Measurements from ENCODE around the gene POLN. TPM values are rescaled to one million over a fixed set of nuclear protein-coding genes. Genes with fewer than 3 reads are reported as not detected.
"Not testable (repeated sequence)": the region's sequence is repeated elsewhere in the genome, so short reads cannot be mapped to it uniquely, and the experiment has no call there.

The POLN gene
- polyA plus RNA-seq, 2 of the 4 experiments (the other 2 are of a cell fraction), result 2.4 to 2.9 TPM

DNA sequence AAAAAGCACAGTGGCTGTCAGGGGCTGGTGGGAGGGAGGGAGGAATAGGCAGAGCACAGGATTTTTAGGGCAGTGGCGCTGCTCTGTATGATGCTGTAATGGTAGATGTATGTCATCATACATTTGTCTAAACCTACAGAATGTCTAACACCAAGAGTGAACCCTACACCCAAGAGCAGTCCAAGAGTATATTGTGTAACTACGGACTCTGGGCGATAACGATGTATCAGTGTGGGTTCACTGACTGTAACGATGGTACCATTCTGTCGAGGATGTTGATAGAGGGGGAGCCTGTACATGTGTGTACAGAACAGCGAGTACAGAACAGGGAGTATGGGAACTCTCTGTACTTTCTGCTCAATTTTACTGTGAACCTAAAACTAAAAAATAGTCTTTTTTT lies 76.5 kb downstream of the POLN start (continued):
- TF ChIP-seq, protein P1, sequence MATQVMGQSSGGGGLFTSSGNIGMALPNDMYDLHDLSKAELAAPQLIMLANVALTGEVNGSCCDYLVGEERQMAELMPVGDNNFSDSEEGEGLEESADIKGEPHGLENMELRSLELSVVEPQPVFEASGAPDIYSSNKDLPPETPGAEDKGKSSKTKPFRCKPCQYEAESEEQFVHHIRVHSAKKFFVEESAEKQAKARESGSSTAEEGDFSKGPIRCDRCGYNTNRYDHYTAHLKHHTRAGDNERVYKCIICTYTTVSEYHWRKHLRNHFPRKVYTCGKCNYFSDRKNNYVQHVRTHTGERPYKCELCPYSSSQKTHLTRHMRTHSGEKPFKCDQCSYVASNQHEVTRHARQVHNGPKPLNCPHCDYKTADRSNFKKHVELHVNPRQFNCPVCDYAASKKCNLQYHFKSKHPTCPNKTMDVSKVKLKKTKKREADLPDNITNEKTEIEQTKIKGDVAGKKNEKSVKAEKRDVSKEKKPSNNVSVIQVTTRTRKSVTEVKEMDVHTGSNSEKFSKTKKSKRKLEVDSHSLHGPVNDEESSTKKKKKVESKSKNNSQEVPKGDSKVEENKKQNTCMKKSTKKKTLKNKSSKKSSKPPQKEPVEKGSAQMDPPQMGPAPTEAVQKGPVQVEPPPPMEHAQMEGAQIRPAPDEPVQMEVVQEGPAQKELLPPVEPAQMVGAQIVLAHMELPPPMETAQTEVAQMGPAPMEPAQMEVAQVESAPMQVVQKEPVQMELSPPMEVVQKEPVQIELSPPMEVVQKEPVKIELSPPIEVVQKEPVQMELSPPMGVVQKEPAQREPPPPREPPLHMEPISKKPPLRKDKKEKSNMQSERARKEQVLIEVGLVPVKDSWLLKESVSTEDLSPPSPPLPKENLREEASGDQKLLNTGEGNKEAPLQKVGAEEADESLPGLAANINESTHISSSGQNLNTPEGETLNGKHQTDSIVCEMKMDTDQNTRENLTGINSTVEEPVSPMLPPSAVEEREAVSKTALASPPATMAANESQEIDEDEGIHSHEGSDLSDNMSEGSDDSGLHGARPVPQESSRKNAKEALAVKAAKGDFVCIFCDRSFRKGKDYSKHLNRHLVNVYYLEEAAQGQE (IDR thresholded peaks at IDR 0.05), result no peak

DNA sequence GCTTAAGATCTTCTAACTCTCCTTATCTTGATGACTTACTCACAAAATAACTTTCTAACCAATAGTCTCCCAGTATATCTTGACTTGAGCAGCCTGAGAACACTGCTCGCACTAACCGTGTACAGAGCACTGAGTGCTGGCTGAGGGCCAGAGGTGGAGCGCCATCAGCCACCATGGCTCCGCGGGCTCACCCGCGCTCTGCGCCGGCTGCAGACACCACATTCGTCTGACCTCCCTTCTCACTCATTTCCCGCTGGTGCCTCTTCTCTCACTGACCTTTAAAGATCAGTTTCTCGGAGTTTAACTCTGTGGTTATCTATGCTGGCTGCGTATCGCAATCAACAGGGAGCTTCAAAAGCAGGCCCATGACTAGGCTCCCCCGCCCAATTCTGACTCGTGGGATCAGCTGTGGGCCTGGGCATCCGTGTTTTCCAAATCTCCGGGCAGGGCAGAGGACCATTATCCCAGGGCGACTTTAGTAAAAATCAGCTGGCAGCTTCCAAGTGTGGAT lies 78.6 kb downstream of the POLN start:
- POLR2A ChIA-PET, result no interaction called here
- TF ChIP-seq KDM5A (IDR thresholded peaks at IDR 0.05) (no peak), RFX5 (IDR thresholded peaks at IDR 0.05) (no peak), ZSCAN20 (CRISPR knock-in tag; IDR thresholded peaks at IDR 0.05) (no peak), ESRRA (IDR thresholded peaks at IDR 0.05; ENCODE audit: borderline replicate concordance, low read length) (no peak), FOXS1 (CRISPR knock-in tag; IDR thresholded peaks at IDR 0.05) (no peak), CHD2 (IDR thresholded peaks at IDR 0.05; ENCODE audit: low read length, partially characterized antibody) (no peak), ZNF302 (CRISPR knock-in tag; IDR thresholded peaks at IDR 0.05) (no peak), CHD4 (IDR thresholded peaks at IDR 0.05; ENCODE audit: borderline replicate concordance) (no peak), RAD21 (conservative IDR thresholded peaks at IDR 0.05 in 1 of 2, IDR thresholded peaks at IDR 0.05 in 1 of 2) (no peak), NR3C1 (IDR thresholded peaks at IDR 0.05) (no peak), NFE2L2 (conservative IDR thresholded peaks at IDR 0.05; ENCODE audit: low read length) (no peak), POLR2AphosphoS2 (conservative IDR thresholded peaks at IDR 0.05; ENCODE audit: low read length) (no peak)
- TF ChIP-seq, protein P2, sequence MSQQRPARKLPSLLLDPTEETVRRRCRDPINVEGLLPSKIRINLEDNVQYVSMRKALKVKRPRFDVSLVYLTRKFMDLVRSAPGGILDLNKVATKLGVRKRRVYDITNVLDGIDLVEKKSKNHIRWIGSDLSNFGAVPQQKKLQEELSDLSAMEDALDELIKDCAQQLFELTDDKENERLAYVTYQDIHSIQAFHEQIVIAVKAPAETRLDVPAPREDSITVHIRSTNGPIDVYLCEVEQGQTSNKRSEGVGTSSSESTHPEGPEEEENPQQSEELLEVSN (IDR thresholded peaks at IDR 0.05; ENCODE audit: borderline replicate concordance, low read depth), result no peak
- TF ChIP-seq, protein P3, sequence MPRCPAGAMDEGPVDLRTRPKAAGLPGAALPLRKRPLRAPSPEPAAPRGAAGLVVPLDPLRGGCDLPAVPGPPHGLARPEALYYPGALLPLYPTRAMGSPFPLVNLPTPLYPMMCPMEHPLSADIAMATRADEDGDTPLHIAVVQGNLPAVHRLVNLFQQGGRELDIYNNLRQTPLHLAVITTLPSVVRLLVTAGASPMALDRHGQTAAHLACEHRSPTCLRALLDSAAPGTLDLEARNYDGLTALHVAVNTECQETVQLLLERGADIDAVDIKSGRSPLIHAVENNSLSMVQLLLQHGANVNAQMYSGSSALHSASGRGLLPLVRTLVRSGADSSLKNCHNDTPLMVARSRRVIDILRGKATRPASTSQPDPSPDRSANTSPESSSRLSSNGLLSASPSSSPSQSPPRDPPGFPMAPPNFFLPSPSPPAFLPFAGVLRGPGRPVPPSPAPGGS (IDR thresholded peaks at IDR 0.05), result no peak
- DNase-seq (ENCODE audit: low read depth in 1 of 2, low spot score in 1 of 2), result no peak
- WGBS (ENCODE audit: missing lambda C conversion rate), result 87% methylated on average over 19 of the region's 19 CpGs
- Histone ChIP-seq H3K9me3 (no peaks in the 10 kb centered on the region), H3K4me3 (no peak overlapping the region), H3K4me2 (no peak overlapping the region), H3K27ac (no peak overlapping the region), H3K4me1 (no peaks in the 10 kb centered on the region)
- no peak for ATAC-seq
- FAIRE-seq, result no peak
- CTCF ChIA-PET, result no interaction called here

DNA sequence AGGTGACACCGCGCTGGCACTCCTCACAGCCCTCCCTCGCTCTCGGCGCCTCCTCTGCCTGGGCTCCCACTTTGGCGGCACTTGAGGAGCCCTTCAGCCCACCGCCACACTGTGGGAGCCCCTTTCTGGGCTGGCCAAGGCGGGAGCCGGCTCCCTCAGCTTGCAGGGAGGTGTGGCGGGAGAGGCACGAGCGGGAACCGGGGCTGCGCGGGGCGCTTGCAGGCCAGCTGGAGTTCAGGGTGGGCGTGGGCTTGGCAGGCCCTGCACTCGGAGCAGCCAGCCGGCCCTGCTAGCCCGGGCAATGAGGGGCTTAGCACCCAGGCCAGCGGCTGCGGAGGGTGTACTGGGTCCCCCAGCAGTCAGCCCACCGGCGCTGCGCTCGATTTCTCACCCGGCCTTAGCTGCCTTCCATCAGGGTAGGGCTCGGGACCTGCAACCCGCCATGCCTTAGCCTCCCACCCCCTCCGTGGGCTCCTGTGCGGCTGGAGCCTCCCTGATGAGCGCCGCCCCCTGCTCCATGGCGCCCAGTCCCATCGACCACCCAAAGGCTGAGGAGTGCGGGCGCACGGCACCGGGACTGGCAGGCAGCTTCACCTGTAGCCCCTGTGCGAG lies 80.7 kb downstream of the POLN start:
- H3K9me3 ChIP-seq; DNase-seq (ENCODE audit: low read depth in 1 of 2, low spot score in 1 of 2); H3K4me3 ChIP-seq; H3K27ac ChIP-seq; CTCF ChIA-PET; H3K4me2 ChIP-seq; FAIRE-seq; ATAC-seq; H3K4me1 ChIP-seq; POLR2A ChIA-PET: not testable (repeated sequence)
- WGBS (ENCODE audit: missing lambda C conversion rate), result 94% methylated on average over 13 of the region's 40 CpGs

DNA sequence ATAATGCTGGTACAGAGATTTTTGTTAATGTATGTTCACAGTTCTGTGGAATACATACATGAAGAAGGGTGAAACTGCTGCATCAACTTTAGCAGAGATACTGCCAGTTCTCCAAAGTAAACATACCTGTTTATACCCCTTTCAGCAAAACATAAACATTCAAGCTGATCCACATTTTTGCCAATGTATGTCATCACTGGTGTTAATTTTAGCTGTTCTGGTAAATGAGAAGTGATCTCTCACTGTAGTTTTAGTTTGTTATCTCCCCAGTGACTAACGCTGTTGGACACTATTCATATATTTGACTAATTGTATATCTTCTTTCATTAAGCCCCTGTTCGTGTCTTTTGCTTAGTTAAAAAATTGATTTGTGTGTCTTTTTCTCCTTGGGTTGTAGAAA lies 82.0 kb downstream of the POLN start:
- ATAC-seq (no peak), FAIRE-seq (no peak)
- TF ChIP-seq MAZ (IDR thresholded peaks at IDR 0.05; ENCODE audit: borderline replicate concordance, low read depth, low read length) (no peak), MYC (IDR thresholded peaks at IDR 0.05; ENCODE audit: borderline replicate concordance, low read length) (no peak), KDM5A (IDR thresholded peaks at IDR 0.05) (no peak), ZSCAN20 (CRISPR knock-in tag; IDR thresholded peaks at IDR 0.05) (no peak), NPAS2 (CRISPR knock-in tag; IDR thresholded peaks at IDR 0.05; ENCODE audit: borderline replicate concordance) (no peak), SMC3 (IDR thresholded peaks at IDR 0.05) (no peak), GATA3 (IDR thresholded peaks at IDR 0.05; ENCODE audit: borderline replicate concordance) (no peak), HEYL (CRISPR knock-in tag; IDR thresholded peaks at IDR 0.05) (no peak), JUN (IDR thresholded peaks at IDR 0.05) (no peak)
- TF ChIP-seq, protein P3 (IDR thresholded peaks at IDR 0.05), result no peak

More for the DNA sequence above, 82.0 kb downstream of the POLN start:
- WGBS (ENCODE audit: missing lambda C conversion rate), result 86% methylated on average over 2 of the region's 2 CpGs
- Histone ChIP-seq H3K27ac (no peak overlapping the region), H3K9me3 (no peaks in the 10 kb centered on the region), H3K4me2 (no peak overlapping the region), H3K4me1 (no peaks in the 10 kb centered on the region), H3K4me3 (no peak overlapping the region)
- POLR2A ChIA-PET, result no interaction called here
- CTCF ChIA-PET, result no interaction called here
- DNase-seq (ENCODE audit: low read depth in 1 of 2, low spot score in 1 of 2), result no peak
